ENCODE data around the gene STXBP5. TPM values are rescaled to one million over a fixed set of nuclear protein-coding genes. Genes with fewer than 3 reads are reported as not detected.
"Not testable (repeated sequence)": the region's sequence is repeated elsewhere in the genome, so short reads cannot be mapped to it uniquely, and the experiment has no call there.

STXBP5 gene
- polyA plus RNA-seq, 2 donors = 8.6 to 15.2 TPM

GRCh38 chr6:147380841-147381240 lies 176.6 kb downstream of the STXBP5 start:
- whole genome bisulfite sequencing, 2 donors = 97 to 98% methylated on average over 3 of the region's 3 CpGs
- not testable (repeated sequence) for H3K36me3 ChIP-seq (ENCODE audit: control insufficient read depth in 2 of 2, insufficient read depth in 2 of 2, low read length in 1 of 2); H3K27me3 ChIP-seq (ENCODE audit: control insufficient read depth in 1 of 2, insufficient read depth in 2 of 2, low read length in 2 of 2); H3K4me1 ChIP-seq (ENCODE audit: control insufficient read depth in 2 of 2, insufficient read depth in 2 of 2, low read length in 1 of 2); H3K27ac ChIP-seq (ENCODE audit: low read depth in 2 of 2, low read length in 1 of 2); H3K9me3 ChIP-seq (ENCODE audit: control insufficient read depth in 2 of 2, insufficient read depth in 1 of 2, low read depth in 1 of 2, low read length in 1 of 2); H3K4me3 ChIP-seq (ENCODE audit: low read depth in 1 of 2, low read length in 2 of 2)

DNA sequence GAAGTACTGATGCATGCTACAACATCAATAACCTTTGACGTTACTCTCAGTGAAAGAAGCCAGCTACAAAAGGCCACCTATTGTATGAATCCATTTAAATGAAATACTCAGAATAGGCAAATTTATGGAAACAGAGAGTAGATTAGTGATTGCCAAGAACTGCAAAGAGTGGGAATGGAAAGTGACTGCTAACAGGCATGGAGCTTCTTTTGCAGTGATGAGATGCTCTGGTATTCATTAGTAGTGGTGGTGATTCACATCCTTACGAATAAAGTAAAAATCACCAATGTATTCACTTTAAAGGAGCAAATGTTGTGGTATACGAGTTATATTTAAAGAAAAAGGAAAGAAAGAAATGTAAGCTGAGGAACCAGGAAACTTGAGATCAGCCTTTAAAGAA lies 177.5 kb downstream of the STXBP5 start:
- Histone ChIP-seq H3K4me1 (ENCODE audit: control insufficient read depth in 2 of 2, insufficient read depth in 2 of 2, low read length in 1 of 2) (no peaks in the 10 kb centered on the region), H3K4me3 (ENCODE audit: low read depth in 1 of 2, low read length in 2 of 2) (no peak overlapping the region), H3K9me3 (ENCODE audit: control insufficient read depth in 2 of 2, insufficient read depth in 1 of 2, low read depth in 1 of 2, low read length in 1 of 2) (no peaks in the 10 kb centered on the region), H3K27ac (ENCODE audit: low read depth in 2 of 2, low read length in 1 of 2) (no peak overlapping the region), H3K36me3 (ENCODE audit: control insufficient read depth in 2 of 2, insufficient read depth in 2 of 2, low read length in 1 of 2) (no peaks in the 10 kb centered on the region), H3K27me3 (ENCODE audit: control insufficient read depth in 1 of 2, insufficient read depth in 2 of 2, low read length in 2 of 2) (no peaks in the 10 kb centered on the region)
- 93 to 95% methylated on average over 3 of the region's 3 CpGs for WGBS, 2 donors

DNA sequence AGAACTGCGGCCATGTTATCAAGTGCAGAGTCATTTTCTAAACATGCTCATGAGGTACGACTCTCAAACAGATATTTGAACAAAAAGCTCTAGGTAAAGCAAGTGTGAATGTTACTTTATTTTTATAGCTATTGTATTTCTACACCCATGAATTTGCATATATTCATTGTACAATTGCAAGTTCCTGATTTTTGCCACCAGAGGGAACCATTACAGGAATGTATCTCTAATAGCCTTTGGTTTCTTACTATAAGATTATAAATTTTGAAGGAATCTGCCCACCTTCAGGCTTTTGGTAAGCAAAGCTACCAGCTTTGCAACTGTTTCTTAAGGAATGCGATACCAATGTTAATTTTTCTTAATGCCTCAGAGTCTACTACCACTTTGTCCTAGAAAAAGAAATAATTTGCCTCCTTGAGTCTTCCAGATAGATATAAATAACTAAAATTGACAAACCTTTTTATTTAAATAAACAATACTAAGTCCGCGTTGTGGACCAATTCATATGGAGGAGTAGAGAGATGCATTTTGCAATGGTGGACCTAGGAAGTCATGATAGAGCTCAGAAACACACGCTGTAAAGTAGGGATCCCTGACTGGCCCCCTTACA lies 178.8 kb downstream of the STXBP5 start:
- H3K36me3 ChIP-seq (ENCODE audit: control insufficient read depth in 2 of 2, insufficient read depth in 2 of 2, low read length in 1 of 2) = no peaks in the 10 kb centered on the region

DNA sequence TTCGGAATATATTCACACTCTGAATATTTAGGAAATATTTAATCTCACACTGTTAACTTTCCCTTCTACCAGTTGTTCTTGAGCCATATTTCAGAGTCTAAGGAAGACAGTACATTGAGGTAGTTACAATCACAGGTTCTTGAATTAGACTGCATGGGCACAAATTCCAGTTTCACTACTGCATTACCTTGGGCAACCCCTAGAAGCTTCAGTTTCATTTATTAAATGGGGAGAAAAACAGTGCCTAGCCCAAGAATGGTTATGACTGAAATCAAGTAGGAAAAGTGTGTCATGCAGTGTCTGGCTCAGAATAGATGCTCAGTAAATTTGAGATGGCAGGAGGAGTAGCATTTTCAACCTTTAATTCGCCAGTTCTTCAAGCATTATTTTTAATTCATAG lies 179.8 kb downstream of the STXBP5 start:
- no peaks in the 10 kb centered on the region for H3K27me3 ChIP-seq (ENCODE audit: control insufficient read depth in 1 of 2, insufficient read depth in 2 of 2, low read length in 2 of 2)
- no peaks in the 10 kb centered on the region for H3K4me1 ChIP-seq (ENCODE audit: control insufficient read depth in 2 of 2, insufficient read depth in 2 of 2, low read length in 1 of 2)
- H3K4me3 ChIP-seq (ENCODE audit: low read depth in 1 of 2, low read length in 2 of 2) = no peak overlapping the region
- H3K9me3 ChIP-seq (ENCODE audit: control insufficient read depth in 2 of 2, insufficient read depth in 1 of 2, low read depth in 1 of 2, low read length in 1 of 2) = no peaks in the 10 kb centered on the region
- WGBS, 2 donors = 99 to 100% methylated on average over 2 of the region's 2 CpGs
- no peaks in the 10 kb centered on the region for H3K36me3 ChIP-seq (ENCODE audit: control insufficient read depth in 2 of 2, insufficient read depth in 2 of 2, low read length in 1 of 2)
- no peak overlapping the region for H3K27ac ChIP-seq (ENCODE audit: low read depth in 2 of 2, low read length in 1 of 2)

More for the DNA sequence above, 178.8 kb downstream of the STXBP5 start:
- Histone ChIP-seq H3K4me1 (ENCODE audit: control insufficient read depth in 2 of 2, insufficient read depth in 2 of 2, low read length in 1 of 2) (no peaks in the 10 kb centered on the region), H3K9me3 (ENCODE audit: control insufficient read depth in 2 of 2, insufficient read depth in 1 of 2, low read depth in 1 of 2, low read length in 1 of 2) (no peaks in the 10 kb centered on the region), H3K27ac (ENCODE audit: low read depth in 2 of 2, low read length in 1 of 2) (no peak overlapping the region), H3K27me3 (ENCODE audit: control insufficient read depth in 1 of 2, insufficient read depth in 2 of 2, low read length in 2 of 2) (no peaks in the 10 kb centered on the region), H3K4me3 (ENCODE audit: low read depth in 1 of 2, low read length in 2 of 2) (no peak overlapping the region)
- WGBS, 2 donors = 89 to 94% methylated on average over 6 of the region's 6 CpGs

GRCh38 chr6:147384737-147385710 lies 180.8 kb downstream of the STXBP5 start:
- H3K9me3 ChIP-seq (ENCODE audit: control insufficient read depth in 2 of 2, insufficient read depth in 1 of 2, low read depth in 1 of 2, low read length in 1 of 2) = no peaks in the 10 kb centered on the region
- H3K4me1 ChIP-seq (ENCODE audit: control insufficient read depth in 2 of 2, insufficient read depth in 2 of 2, low read length in 1 of 2) = no peaks in the 10 kb centered on the region
- H3K27ac ChIP-seq (ENCODE audit: low read depth in 2 of 2, low read length in 1 of 2) = no peak overlapping the region
- H3K27me3 ChIP-seq (ENCODE audit: control insufficient read depth in 1 of 2, insufficient read depth in 2 of 2, low read length in 2 of 2) = no peaks in the 10 kb centered on the region
- no peaks in the 10 kb centered on the region for H3K36me3 ChIP-seq (ENCODE audit: control insufficient read depth in 2 of 2, insufficient read depth in 2 of 2, low read length in 1 of 2)
- 86 to 87% methylated on average over 6 of the region's 6 CpGs for WGBS, 2 donors
- H3K4me3 ChIP-seq (ENCODE audit: low read depth in 1 of 2, low read length in 2 of 2) = no peak overlapping the region

DNA sequence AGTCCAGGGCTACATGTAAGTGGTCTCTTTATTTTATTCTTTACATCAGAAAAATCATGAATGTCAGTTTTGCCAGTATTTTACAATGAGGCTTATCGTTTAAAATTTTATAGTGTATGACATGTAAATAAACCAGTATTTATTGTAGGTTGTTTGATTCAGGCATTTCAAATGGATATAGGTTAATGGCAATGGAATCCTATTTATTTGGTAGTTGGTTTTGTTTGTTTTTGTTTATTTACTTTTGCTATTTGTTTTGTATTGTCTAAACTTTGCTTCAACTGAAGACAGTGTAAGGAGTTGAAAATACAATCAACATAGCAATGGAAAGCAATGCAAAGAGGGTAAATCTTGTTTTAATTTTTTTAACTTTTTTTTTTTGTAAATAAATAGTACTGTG lies 185.2 kb downstream of the STXBP5 start:
- H3K4me3 ChIP-seq (ENCODE audit: low read depth in 1 of 2, low read length in 2 of 2) = no peak overlapping the region
- WGBS, 2 donors = 90 to 91% methylated on average over 1 of the region's 1 CpG

GRCh38 chr6:147390909-147391536 lies 186.8 kb downstream of the STXBP5 start:
- H3K4me1 ChIP-seq (ENCODE audit: control insufficient read depth in 2 of 2, insufficient read depth in 2 of 2, low read length in 1 of 2) = no peaks in the 10 kb centered on the region
- no peak overlapping the region for H3K4me3 ChIP-seq (ENCODE audit: low read depth in 1 of 2, low read length in 2 of 2)
- no peak overlapping the region for H3K27ac ChIP-seq (ENCODE audit: low read depth in 2 of 2, low read length in 1 of 2)
- WGBS, 2 donors = 47 to 54% methylated on average over 5 of the region's 5 CpGs
- no peaks in the 10 kb centered on the region for H3K27me3 ChIP-seq (ENCODE audit: control insufficient read depth in 1 of 2, insufficient read depth in 2 of 2, low read length in 2 of 2)
- no peaks in the 10 kb centered on the region for H3K9me3 ChIP-seq (ENCODE audit: control insufficient read depth in 2 of 2, insufficient read depth in 1 of 2, low read depth in 1 of 2, low read length in 1 of 2)
- no peaks in the 10 kb centered on the region for H3K36me3 ChIP-seq (ENCODE audit: control insufficient read depth in 2 of 2, insufficient read depth in 2 of 2, low read length in 1 of 2)

More for the DNA sequence above, 185.2 kb downstream of the STXBP5 start:
- Histone ChIP-seq H3K36me3 (ENCODE audit: control insufficient read depth in 2 of 2, insufficient read depth in 2 of 2, low read length in 1 of 2) (no peaks in the 10 kb centered on the region), H3K4me1 (ENCODE audit: control insufficient read depth in 2 of 2, insufficient read depth in 2 of 2, low read length in 1 of 2) (no peaks in the 10 kb centered on the region), H3K27me3 (ENCODE audit: control insufficient read depth in 1 of 2, insufficient read depth in 2 of 2, low read length in 2 of 2) (no peaks in the 10 kb centered on the region), H3K27ac (ENCODE audit: low read depth in 2 of 2, low read length in 1 of 2) (no peak overlapping the region), H3K9me3 (ENCODE audit: control insufficient read depth in 2 of 2, insufficient read depth in 1 of 2, low read depth in 1 of 2, low read length in 1 of 2) (no peaks in the 10 kb centered on the region)

DNA sequence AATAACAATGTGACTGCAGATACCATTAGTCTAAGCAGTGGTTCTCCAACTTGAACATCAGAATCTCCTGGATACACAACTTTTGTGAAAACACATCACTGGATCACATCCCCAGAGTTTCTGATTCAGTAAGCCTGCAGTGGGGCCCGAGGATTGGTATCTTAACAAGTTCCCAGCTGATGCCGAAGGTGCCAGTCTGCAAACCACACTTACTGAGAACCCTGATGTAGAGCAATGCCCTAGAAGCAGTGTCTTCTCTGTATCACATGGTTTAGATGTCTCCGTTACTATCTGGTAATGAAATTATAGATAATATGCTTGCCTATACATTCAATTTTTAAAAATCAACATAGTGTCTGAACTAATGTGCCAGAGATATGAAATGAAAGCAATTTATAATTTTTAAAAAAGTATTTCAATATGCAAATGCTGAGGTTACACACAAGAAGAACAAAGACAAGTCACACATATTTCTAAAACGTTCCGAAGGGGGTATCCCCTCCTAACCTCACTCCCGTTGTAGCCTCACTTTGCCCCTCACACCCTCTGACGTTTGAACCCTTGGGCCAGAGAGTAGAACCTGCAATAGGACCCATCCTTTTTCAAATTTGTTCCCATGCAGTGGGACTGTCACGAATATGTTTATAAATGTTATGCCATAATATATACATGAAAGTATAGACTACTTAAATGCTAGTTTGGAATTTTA lies 188.9 kb downstream of the STXBP5 start:
- Histone ChIP-seq H3K27ac (ENCODE audit: low read depth in 2 of 2, low read length in 1 of 2) (no peak overlapping the region), H3K27me3 (ENCODE audit: control insufficient read depth in 1 of 2, insufficient read depth in 2 of 2, low read length in 2 of 2) (no peaks in the 10 kb centered on the region), H3K9me3 (ENCODE audit: control insufficient read depth in 2 of 2, insufficient read depth in 1 of 2, low read depth in 1 of 2, low read length in 1 of 2) (no peaks in the 10 kb centered on the region), H3K4me3 (ENCODE audit: low read depth in 1 of 2, low read length in 2 of 2) (no peak overlapping the region), H3K4me1 (ENCODE audit: control insufficient read depth in 2 of 2, insufficient read depth in 2 of 2, low read length in 1 of 2) (no peaks in the 10 kb centered on the region), H3K36me3 (ENCODE audit: control insufficient read depth in 2 of 2, insufficient read depth in 2 of 2, low read length in 1 of 2) (no peaks in the 10 kb centered on the region)
- WGBS, 2 donors = 69 to 74% methylated on average over 8 of the region's 8 CpGs

GRCh38 chr6:147395158-147395557 lies 190.9 kb downstream of the STXBP5 start:
- WGBS, 2 donors = 85 to 97% methylated on average over 1 of the region's 1 CpG
- H3K4me1 ChIP-seq (ENCODE audit: control insufficient read depth in 2 of 2, insufficient read depth in 2 of 2, low read length in 1 of 2) = no peaks in the 10 kb centered on the region
- no peak overlapping the region for H3K27ac ChIP-seq (ENCODE audit: low read depth in 2 of 2, low read length in 1 of 2)
- no peak overlapping the region for H3K4me3 ChIP-seq (ENCODE audit: low read depth in 1 of 2, low read length in 2 of 2)
- H3K27me3 ChIP-seq (ENCODE audit: control insufficient read depth in 1 of 2, insufficient read depth in 2 of 2, low read length in 2 of 2) = no peaks in the 10 kb centered on the region
- no peaks in the 10 kb centered on the region for H3K36me3 ChIP-seq (ENCODE audit: control insufficient read depth in 2 of 2, insufficient read depth in 2 of 2, low read length in 1 of 2)
- peaks cover 0 to 2% of the 10 kb centered on the region in 2 donors for H3K9me3 ChIP-seq (ENCODE audit: control insufficient read depth in 2 of 2, insufficient read depth in 1 of 2, low read depth in 1 of 2, low read length in 1 of 2)
